Measurements from ENCODE around the gene MAP1S. TPM values are rescaled to one million over a fixed set of nuclear protein-coding genes. Genes with fewer than 3 reads are reported as not detected.

Gene MAP1S
- total and polyA plus RNA-seq, 5 donors from 2014 or later, result 14.0 to 47.6 (median 22.5) TPM

DNA sequence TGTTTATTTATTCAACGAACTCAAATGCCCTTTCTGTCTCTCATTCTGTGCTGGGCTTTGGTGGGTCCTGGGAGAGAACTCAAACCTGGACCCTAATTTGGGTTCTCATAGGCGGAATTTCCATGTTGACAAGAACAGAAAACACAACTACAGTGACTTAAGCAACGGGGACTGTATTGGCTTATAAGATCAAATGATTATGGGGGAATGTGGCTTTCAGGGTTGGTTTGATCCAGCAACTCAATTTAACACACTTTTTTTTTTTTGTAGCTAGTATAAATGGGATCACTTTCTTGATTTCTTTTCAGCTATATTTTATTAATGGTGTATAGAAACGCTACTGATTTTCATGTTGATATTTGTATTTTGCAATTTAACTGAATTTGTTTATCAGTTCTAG lies 41.9 kb downstream of the MAP1S start:
- Histone ChIP-seq H3K36me3 (ENCODE audit: control insufficient read depth, insufficient read depth, low read length) (peaks cover 53% of the 10 kb centered on the region), H3K9me3 (ENCODE audit: control insufficient read depth in 2 of 2, low read length in 2 of 2) (no peaks in the 10 kb centered on the region), H3K4me3 (ENCODE audit: low read depth, low read length) (no peak overlapping the region), H3K27me3 (ENCODE audit: control insufficient read depth, insufficient read depth, low read length) (no peaks in the 10 kb centered on the region), H3K27ac (ENCODE audit: insufficient read depth, low read length, poor library complexity, severe bottlenecking) (no peak overlapping the region), H3K4me1 (ENCODE audit: control insufficient read depth, insufficient read depth, low read length, poor library complexity, severe bottlenecking) (no peaks in the 10 kb centered on the region)
- Mint-ChIP-seq H3K36me3 (peaks cover 54% of the 10 kb centered on the region), H3K27me3 (no peaks in the 10 kb centered on the region), H3K4me1 (peaks cover 0 to 24% (median 5%) of the 10 kb centered on the region in 4 donors), H3K27ac (peak overlapping the region in 1 of 3 donors; percentile 47), H3K4me3 (no peak overlapping the region), H3K9me3 (no peaks in the 10 kb centered on the region)
- no peak for DNase-seq
- no peak for ATAC-seq (ENCODE audit: low read depth in 2 of 2)

DNA sequence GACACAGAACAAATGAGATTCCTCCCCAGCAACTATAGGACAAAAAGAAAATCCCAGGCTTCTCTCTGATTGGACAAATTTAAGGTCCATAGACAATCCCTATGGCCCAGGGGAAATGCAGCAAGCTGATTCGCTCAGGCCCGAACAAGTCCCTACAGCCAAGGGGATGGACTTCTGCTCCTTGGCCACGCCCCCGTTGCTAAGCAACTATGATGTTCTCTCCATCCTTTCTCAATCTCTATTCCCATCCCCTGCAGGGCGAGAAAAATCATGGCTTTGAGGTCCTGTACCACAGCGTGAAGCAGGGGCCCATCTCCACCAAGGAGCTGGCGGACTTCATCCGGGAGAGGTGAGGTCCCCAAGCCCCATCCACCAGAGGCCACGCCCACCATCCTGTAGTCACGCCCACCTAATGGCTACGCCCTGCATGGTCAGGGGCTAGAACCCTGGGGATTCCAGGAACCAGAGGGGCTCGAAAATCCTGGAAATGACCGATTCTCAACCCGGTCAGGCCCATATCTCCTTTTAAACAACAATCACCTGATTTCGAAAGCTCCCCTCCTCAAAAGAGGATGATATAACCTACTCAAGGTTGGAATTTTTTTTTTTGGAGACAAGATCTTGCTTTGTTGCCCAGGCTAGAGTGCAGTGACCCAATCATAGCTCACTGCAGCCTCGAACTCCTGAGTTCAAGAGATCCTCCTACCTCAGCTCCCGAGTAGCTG lies 43.4 kb downstream of the MAP1S start:
- no peaks in the 10 kb centered on the region for H3K4me1 ChIP-seq (ENCODE audit: control insufficient read depth, insufficient read depth, low read length, poor library complexity, severe bottlenecking)
- Mint-ChIP-seq H3K36me3 (peaks cover 52% of the 10 kb centered on the region), H3K9me3 (no peaks in the 10 kb centered on the region), H3K4me1 (peaks cover 0 to 20% (median 2%) of the 10 kb centered on the region in 4 donors), H3K27ac (no peak overlapping the region), H3K27me3 (no peaks in the 10 kb centered on the region), H3K4me3 (no peak overlapping the region)
- H3K27ac ChIP-seq (ENCODE audit: insufficient read depth, low read length, poor library complexity, severe bottlenecking), result no peak overlapping the region
- H3K9me3 ChIP-seq (ENCODE audit: control insufficient read depth in 2 of 2, low read length in 2 of 2), result no peaks in the 10 kb centered on the region
- H3K36me3 ChIP-seq (ENCODE audit: control insufficient read depth, insufficient read depth, low read length), result peaks cover 59% of the 10 kb centered on the region
- H3K4me3 ChIP-seq (ENCODE audit: low read depth, low read length), result no peak overlapping the region
- H3K27me3 ChIP-seq (ENCODE audit: control insufficient read depth, insufficient read depth, low read length), result no peaks in the 10 kb centered on the region
- DNase-seq (no peak), ATAC-seq (ENCODE audit: low read depth in 2 of 2) (no peak)

DNA sequence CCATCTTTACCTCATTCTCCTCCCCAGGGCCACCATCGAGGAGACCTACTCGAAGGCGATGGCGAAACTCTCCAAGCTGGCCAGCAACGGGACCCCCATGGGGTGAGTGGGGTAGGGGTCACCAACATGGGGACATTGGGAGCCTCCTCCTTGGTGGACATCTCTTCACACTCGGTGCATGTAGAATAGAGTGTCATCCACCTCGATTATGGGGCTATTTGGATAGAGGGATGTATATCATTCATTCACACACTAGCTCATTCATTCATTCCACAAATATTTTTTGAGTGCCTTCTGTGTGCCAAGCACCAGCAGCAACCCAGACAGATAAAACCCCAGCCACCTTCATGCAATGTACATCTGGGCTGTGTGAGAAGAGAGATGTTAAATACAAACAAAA lies 45.1 kb downstream of the MAP1S start:
- Histone ChIP-seq H3K4me1 (ENCODE audit: control insufficient read depth, insufficient read depth, low read length, poor library complexity, severe bottlenecking) (no peaks in the 10 kb centered on the region), H3K4me3 (ENCODE audit: low read depth, low read length) (no peak overlapping the region), H3K36me3 (ENCODE audit: control insufficient read depth, insufficient read depth, low read length) (peaks cover 62% of the 10 kb centered on the region), H3K27ac (ENCODE audit: insufficient read depth, low read length, poor library complexity, severe bottlenecking) (no peak overlapping the region), H3K27me3 (ENCODE audit: control insufficient read depth, insufficient read depth, low read length) (no peaks in the 10 kb centered on the region), H3K9me3 (ENCODE audit: control insufficient read depth in 2 of 2, low read length in 2 of 2) (no peaks in the 10 kb centered on the region)
- H3K36me3 Mint-ChIP-seq, result peaks cover 43% of the 10 kb centered on the region
- no peak for ATAC-seq (ENCODE audit: low read depth in 2 of 2)
- peaks cover 0 to 15% (median under 1%) of the 10 kb centered on the region in 4 donors for H3K4me1 Mint-ChIP-seq
- peak overlapping the region in 1 of 3 donors; percentile 56 for H3K27ac Mint-ChIP-seq
- H3K4me3 Mint-ChIP-seq, result no peak overlapping the region
- H3K9me3 Mint-ChIP-seq, result no peaks in the 10 kb centered on the region
- H3K27me3 Mint-ChIP-seq, result no peaks in the 10 kb centered on the region
- no peak for DNase-seq

DNA sequence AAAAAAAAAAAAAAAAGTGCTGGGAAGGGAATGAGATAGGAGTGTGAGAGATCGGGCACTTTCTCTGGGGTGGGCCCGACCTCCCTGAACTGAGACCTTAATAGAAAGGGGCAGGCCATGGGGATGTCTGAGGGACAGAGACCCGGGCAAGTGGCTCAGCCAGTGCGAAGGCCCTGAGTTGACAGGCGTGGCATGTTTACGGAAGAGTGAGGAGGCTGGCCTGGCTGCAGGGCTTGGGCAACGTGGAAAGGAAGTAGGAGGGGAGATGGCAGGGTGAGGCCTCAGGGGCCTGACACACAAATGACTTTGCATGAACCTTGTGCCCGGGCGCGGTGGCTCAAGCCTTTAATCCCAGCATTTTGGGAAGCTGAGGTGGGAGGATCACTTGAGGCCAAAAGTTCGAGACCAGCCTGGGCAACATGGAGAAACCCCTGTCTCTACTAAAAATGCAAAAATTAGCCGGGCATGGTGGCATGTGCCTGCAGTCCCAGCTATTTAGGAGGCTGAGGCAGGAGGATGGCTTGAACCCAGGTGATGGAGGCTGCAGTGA lies 45.9 kb downstream of the MAP1S start:
- no peaks in the 10 kb centered on the region for H3K27me3 Mint-ChIP-seq
- H3K4me3 ChIP-seq (ENCODE audit: low read depth, low read length), result no peak overlapping the region
- H3K36me3 ChIP-seq (ENCODE audit: control insufficient read depth, insufficient read depth, low read length), result peaks cover 67% of the 10 kb centered on the region
- peaks cover 0 to 9% (median under 1%) of the 10 kb centered on the region in 4 donors for H3K4me1 Mint-ChIP-seq
- no peak overlapping the region for H3K27ac ChIP-seq (ENCODE audit: insufficient read depth, low read length, poor library complexity, severe bottlenecking)
- H3K36me3 Mint-ChIP-seq, result peaks cover 37% of the 10 kb centered on the region
- ATAC-seq (ENCODE audit: low read depth in 2 of 2) (peak in 1 of 2 donors; percentile 60), DNase-seq (no peak)
- H3K27ac Mint-ChIP-seq, result peak overlapping the region in 2 of 3 donors; percentile 56 to 81
- no peaks in the 10 kb centered on the region for H3K9me3 Mint-ChIP-seq
- peak overlapping the region in 1 of 4 donors; percentile 25 for H3K4me3 Mint-ChIP-seq
- no peaks in the 10 kb centered on the region for H3K27me3 ChIP-seq (ENCODE audit: control insufficient read depth, insufficient read depth, low read length)
- no peaks in the 10 kb centered on the region for H3K4me1 ChIP-seq (ENCODE audit: control insufficient read depth, insufficient read depth, low read length, poor library complexity, severe bottlenecking)
- H3K9me3 ChIP-seq (ENCODE audit: control insufficient read depth in 2 of 2, low read length in 2 of 2), result no peaks in the 10 kb centered on the region

DNA sequence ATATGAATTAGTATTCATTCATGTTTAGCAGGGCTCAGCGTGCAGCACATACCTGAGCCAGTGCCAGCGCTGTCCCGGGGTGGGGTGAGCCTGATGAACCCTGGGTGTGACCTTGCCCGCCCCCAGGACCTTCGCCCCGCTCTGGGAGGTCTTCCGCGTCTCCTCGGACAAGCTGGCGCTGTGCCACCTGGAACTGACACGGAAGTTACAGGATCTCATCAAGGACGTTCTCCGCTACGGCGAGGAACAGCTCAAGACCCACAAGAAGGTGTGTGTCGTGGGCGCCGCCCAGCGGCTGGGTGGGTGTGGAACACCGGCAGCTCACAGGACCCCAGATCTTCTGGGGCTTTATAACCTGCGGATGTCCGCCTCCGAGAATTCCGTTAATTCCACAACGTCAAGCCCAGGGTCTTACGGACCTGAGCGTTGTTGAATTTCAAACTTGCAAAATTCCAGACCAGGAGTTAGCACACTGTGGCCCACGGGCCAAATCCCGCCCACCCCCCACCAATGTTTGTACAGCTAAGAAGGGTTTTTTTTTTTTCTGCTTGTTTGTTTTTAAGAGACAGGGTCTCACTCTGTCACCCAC lies 47.4 kb downstream of the MAP1S start:
- ATAC-seq (ENCODE audit: low read depth in 2 of 2), result no peak
- no peak for DNase-seq
- peaks cover 0 to 6% (median under 1%) of the 10 kb centered on the region in 4 donors for H3K4me1 Mint-ChIP-seq

DNA sequence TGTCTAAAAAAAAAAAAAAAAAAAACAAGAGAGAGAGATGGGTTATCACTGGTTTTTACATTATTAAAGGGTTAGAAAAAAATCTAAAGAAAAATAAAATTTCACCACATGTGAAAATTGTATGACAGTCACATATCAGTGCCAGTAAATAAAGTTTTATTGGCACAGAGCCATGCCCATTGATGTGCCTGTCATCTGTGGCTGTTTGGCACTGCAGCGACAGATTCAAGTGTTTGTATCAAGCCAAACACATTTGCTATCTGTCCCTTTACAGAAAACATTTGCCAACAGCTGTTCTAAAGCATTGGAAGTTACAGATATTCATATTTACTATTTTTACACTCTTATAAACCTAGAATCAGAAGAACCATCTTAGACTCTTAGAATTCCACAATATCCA lies 48.3 kb downstream of the MAP1S start:
- Histone ChIP-seq H3K27ac (ENCODE audit: insufficient read depth, low read length, poor library complexity, severe bottlenecking) (no peak overlapping the region), H3K9me3 (ENCODE audit: control insufficient read depth in 2 of 2, low read length in 2 of 2) (no peaks in the 10 kb centered on the region), H3K4me3 (ENCODE audit: low read depth, low read length) (no peak overlapping the region), H3K27me3 (ENCODE audit: control insufficient read depth, insufficient read depth, low read length) (no peaks in the 10 kb centered on the region), H3K4me1 (ENCODE audit: control insufficient read depth, insufficient read depth, low read length, poor library complexity, severe bottlenecking) (no peaks in the 10 kb centered on the region), H3K36me3 (ENCODE audit: control insufficient read depth, insufficient read depth, low read length) (peaks cover 70% of the 10 kb centered on the region)
- Mint-ChIP-seq H3K4me1 (peaks cover 0 to 3% (median 0%) of the 10 kb centered on the region in 4 donors), H3K36me3 (peaks cover 27% of the 10 kb centered on the region), H3K4me3 (no peak overlapping the region), H3K9me3 (no peaks in the 10 kb centered on the region), H3K27ac (peak overlapping the region in 1 of 3 donors; percentile 77), H3K27me3 (no peaks in the 10 kb centered on the region)
- DNase-seq, result no peak
- ATAC-seq (ENCODE audit: low read depth in 2 of 2), result no peak

More for the DNA sequence above, 47.4 kb downstream of the MAP1S start:
- Mint-ChIP-seq H3K36me3 (peaks cover 24% of the 10 kb centered on the region), H3K27ac (no peak overlapping the region), H3K9me3 (no peaks in the 10 kb centered on the region), H3K4me3 (no peak overlapping the region), H3K27me3 (no peaks in the 10 kb centered on the region)
- no peak overlapping the region for H3K4me3 ChIP-seq (ENCODE audit: low read depth, low read length)
- no peaks in the 10 kb centered on the region for H3K27me3 ChIP-seq (ENCODE audit: control insufficient read depth, insufficient read depth, low read length)
- H3K4me1 ChIP-seq (ENCODE audit: control insufficient read depth, insufficient read depth, low read length, poor library complexity, severe bottlenecking), result no peaks in the 10 kb centered on the region
- no peak overlapping the region for H3K27ac ChIP-seq (ENCODE audit: insufficient read depth, low read length, poor library complexity, severe bottlenecking)
- H3K36me3 ChIP-seq (ENCODE audit: control insufficient read depth, insufficient read depth, low read length), result peaks cover 68% of the 10 kb centered on the region
- H3K9me3 ChIP-seq (ENCODE audit: control insufficient read depth in 2 of 2, low read length in 2 of 2), result no peaks in the 10 kb centered on the region

DNA sequence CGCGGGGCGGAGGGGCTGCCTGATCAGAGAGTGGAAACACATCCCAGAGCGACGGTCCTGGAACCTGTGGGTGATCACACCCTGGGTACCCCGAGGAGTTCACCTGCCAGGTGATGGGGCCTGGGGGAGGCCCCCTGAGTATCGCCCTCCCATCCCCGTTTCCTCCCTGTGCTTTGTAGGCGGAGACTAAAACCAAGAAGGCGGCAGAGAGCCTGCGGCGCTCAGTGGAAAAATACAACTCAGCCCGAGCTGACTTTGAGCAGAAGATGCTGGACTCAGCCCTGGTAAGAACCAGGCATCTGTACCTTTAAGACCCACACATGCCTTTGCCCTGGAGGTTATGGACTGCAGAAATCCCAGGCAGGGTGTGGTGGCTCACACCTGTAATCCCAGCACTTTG lies 51.3 kb downstream of the MAP1S start:
- H3K4me1 Mint-ChIP-seq, result peaks cover 0 to 10% (median 6%) of the 10 kb centered on the region in 4 donors
- Histone ChIP-seq H3K27me3 (ENCODE audit: control insufficient read depth, insufficient read depth, low read length) (no peaks in the 10 kb centered on the region), H3K9me3 (ENCODE audit: control insufficient read depth in 2 of 2, low read length in 2 of 2) (no peaks in the 10 kb centered on the region), H3K27ac (ENCODE audit: insufficient read depth, low read length, poor library complexity, severe bottlenecking) (no peak overlapping the region), H3K4me1 (ENCODE audit: control insufficient read depth, insufficient read depth, low read length, poor library complexity, severe bottlenecking) (no peaks in the 10 kb centered on the region), H3K36me3 (ENCODE audit: control insufficient read depth, insufficient read depth, low read length) (peaks cover 62% of the 10 kb centered on the region), H3K4me3 (ENCODE audit: low read depth, low read length) (no peak overlapping the region)
- DNase-seq, result no peak
- no peaks in the 10 kb centered on the region for H3K9me3 Mint-ChIP-seq
- no peaks in the 10 kb centered on the region for H3K27me3 Mint-ChIP-seq
- no peak overlapping the region for H3K4me3 Mint-ChIP-seq
- no peak overlapping the region for H3K27ac Mint-ChIP-seq
- peaks cover 31% of the 10 kb centered on the region for H3K36me3 Mint-ChIP-seq
- no peak for ATAC-seq (ENCODE audit: low read depth in 2 of 2)

Data from CD4-positive, CD25-positive, alpha-beta regulatory T cell (primary cell).